GM23338 (cell line): ENCODE data around the gene TRAIP. TPM values are rescaled to one million over a fixed set of nuclear protein-coding genes. Genes with fewer than 3 reads are reported as not detected.

Source experiments
- ATAC-seq: fragments of 200-7000 bp; cut with Tn5 transposase; 3 replicates; pipeline ENCODE4 v1.9.1; 2020
- DNase-seq: peaks from one replicate; pipeline ENCODE4 v3.0.0-alpha.2; 2015; ENCODE audit warnings: low spot score
- H2AFZ ChIP-seq: fragments of 200-600 bp; sonication (generic); 2 replicates; pipeline ENCODE4 v1.8.0; 2016; ENCODE audit warnings: antibody characterized with exemption, mild to moderate bottlenecking, moderate library complexity
- H3F3A ChIP-seq: fragments of 200-600 bp; sonication (generic); replicated peaks from 2 replicates; pipeline ENCODE4 v1.8.0; 2017; ENCODE audit warnings: antibody characterized with exemption, mixed run types, low read depth
- H3K27ac ChIP-seq: fragments of 200-600 bp; sonication (generic); 2 replicates; pipeline ENCODE4 v1.6.1; 2016; ENCODE audit warnings: low read depth
- H3K27me3 ChIP-seq: fragments of 200-600 bp; sonication (generic); 2 replicates; pipeline ENCODE4 v1.8.0; 2016; ENCODE audit warnings: mild to moderate bottlenecking, mixed run types, moderate library complexity; ENCODE audit not compliant: insufficient read depth
- H3K36me3 ChIP-seq: fragments of 200-600 bp; sonication (generic); 2 replicates; pipeline ENCODE4 v1.8.0; 2016; ENCODE audit warnings: mild to moderate bottlenecking; ENCODE audit not compliant: insufficient read depth
- H3K4me1 ChIP-seq: fragments of 200-600 bp; sonication (generic); 2 replicates; pipeline ENCODE4 v1.8.0; 2016; ENCODE audit warnings: mild to moderate bottlenecking, moderate library complexity; ENCODE audit not compliant: insufficient read depth
- H3K4me2 ChIP-seq: fragments of 200-600 bp; sonication (generic); 2 replicates; pipeline ENCODE4 v1.7.1; 2017; ENCODE audit warnings: mixed run types
- H3K4me3 ChIP-seq: fragments of 200-600 bp; sonication (generic); 2 replicates; pipeline ENCODE4 v1.6.1; 2016; ENCODE audit warnings: mixed run types
- H3K79me2 ChIP-seq: fragments of 200-600 bp; sonication (generic); replicated peaks from 2 replicates; pipeline ENCODE4 v1.8.0; 2017; ENCODE audit warnings: mild to moderate bottlenecking; ENCODE audit not compliant: insufficient read depth
- H3K9me2 ChIP-seq: fragments of 200-600 bp; sonication (generic); 2 replicates; pipeline ENCODE4 v1.8.0; 2017; ENCODE audit not compliant: insufficient read depth
- H4K20me1 ChIP-seq: fragments of 200-600 bp; sonication (generic); replicated peaks from 2 replicates; pipeline ENCODE4 v1.8.0; 2017; ENCODE audit warnings: mild to moderate bottlenecking; ENCODE audit not compliant: insufficient read depth
- H3K27ac Mint-ChIP-seq: 2 replicates; pipeline ENCODE4 v1.8.0; 2020; ENCODE audit warnings: inconsistent platforms, mild to moderate bottlenecking, moderate library complexity, mixed read lengths
- H3K27me3 Mint-ChIP-seq: 3 replicates; pipeline ENCODE4 v1.8.0; 2022; ENCODE audit warnings: low read depth, mild to moderate bottlenecking, moderate library complexity, mixed read lengths, inconsistent platforms; ENCODE audit not compliant: insufficient read depth, poor library complexity
- H3K36me3 Mint-ChIP-seq: 3 replicates; pipeline ENCODE4 v1.8.0; 2021; ENCODE audit warnings: low read depth, mild to moderate bottlenecking, inconsistent platforms, moderate library complexity, mixed read lengths
- H3K4me1 Mint-ChIP-seq: 3 replicates; pipeline ENCODE4 v1.8.0; 2020; ENCODE audit warnings: mild to moderate bottlenecking, inconsistent platforms, mixed read lengths
- H3K4me3 Mint-ChIP-seq: 3 replicates; pipeline ENCODE4 v1.8.0; 2021; ENCODE audit warnings: moderate library complexity, mild to moderate bottlenecking, inconsistent platforms, mixed read lengths
- H3K9me3 Mint-ChIP-seq: 3 replicates; pipeline ENCODE4 v1.8.0; 2020; ENCODE audit warnings: moderate library complexity, mild to moderate bottlenecking, inconsistent platforms, mixed read lengths
- CREB1 ChIP-seq: fragments of 250-450 bp; sonication (Bioruptor Pico); IDR thresholded peaks from 2 replicates; pipeline ENCODE4 v1.5.0; 2020; ENCODE audit warnings: low read depth, mild to moderate bottlenecking, moderate library complexity
- CTCF ChIP-seq, 2 experiments: fragments of 200-600 bp in 1 of 2; sonication (generic) in 1 of 2; conservative IDR thresholded peaks; 2 replicates each; pipeline versions ENCODE4 v1.5.1 to v1.6.1; 2016 to 2017; ENCODE audit warnings: antibody characterized with exemption in 2 of 2, low read depth in 2 of 2, mild to moderate bottlenecking in 2 of 2, moderate library complexity in 1 of 2
- EZH2 ChIP-seq: fragments of 200-600 bp; sonication (generic); IDR thresholded peaks from one replicate; pipeline ENCODE4 v1.8.0; 2017; ENCODE audit warnings: antibody characterized with exemption, mild to moderate bottlenecking, low read depth; ENCODE audit not compliant: unreplicated experiment
- JUNB ChIP-seq: IDR thresholded peaks from one replicate; pipeline ENCODE4 v1.6.1; 2016; ENCODE audit warnings: antibody characterized with exemption; ENCODE audit not compliant: unreplicated experiment
- POLR2AphosphoS5 ChIP-seq: IDR thresholded peaks from 2 replicates; pipeline ENCODE4 v1.6.1; 2016; ENCODE audit warnings: antibody characterized with exemption, low read depth
- REST ChIP-seq: IDR thresholded peaks from one replicate; pipeline ENCODE4 v1.6.1; 2018; ENCODE audit warnings: antibody characterized with exemption; ENCODE audit not compliant: unreplicated experiment
- ZNF114 ChIP-seq: fragments of 250-450 bp; sonication (Bioruptor Pico); IDR thresholded peaks from 2 replicates; pipeline ENCODE4 v1.5.0; 2020; ENCODE audit warnings: mild to moderate bottlenecking, moderate library complexity
- ZNF331 ChIP-seq: fragments of 250-450 bp; sonication (Bioruptor Pico); IDR thresholded peaks from 2 replicates; pipeline ENCODE4 v1.5.0; 2020; ENCODE audit warnings: low read depth, mild to moderate bottlenecking, moderate library complexity
- polyA plus RNA-seq: library from polyadenylated mRNA; unstranded; fragments of >200 nt; fragmentation: Nextera tagmentation; extraction: Ambion mirVana; gene quantifications from 2 replicates; pipeline ENCODE4 v1.2.1, GENCODE V29; 2016
- total RNA-seq: library from RNA; depleted of rRNA; stranded (reverse); fragments of >200 nt; shearing (Covaris generic); gene quantifications from 2 replicates; pipeline ENCODE4 v1.2.3, GENCODE V29; 2014

TRAIP gene
- total and polyA plus RNA-seq, 2 experiments from 2014 or later: 15.3 to 16.6 TPM

- DNase-seq (no peak), ATAC-seq (no peak)
- H3K27ac ChIP-seq: no peak overlapping the region
- no peak overlapping the region for H3K4me3 Mint-ChIP-seq
- peaks cover under 1% of the 10 kb centered on the region; the same call in 1 of the 2 replicates for H3F3A ChIP-seq
- H3K27me3 Mint-ChIP-seq: peaks cover 14% of the 10 kb centered on the region
- H3K36me3 Mint-ChIP-seq: no peaks in the 10 kb centered on the region
- H3K4me3 ChIP-seq: no peak overlapping the region
- no peaks in the 10 kb centered on the region for H3K79me2 ChIP-seq
- H2AFZ ChIP-seq: no peak overlapping the region
- H3K4me2 ChIP-seq: no peak overlapping the region
- H3K9me3 Mint-ChIP-seq: no peaks in the 10 kb centered on the region
- peaks cover under 1% of the 10 kb centered on the region; the same call in 1 of the 2 replicates for H3K4me1 ChIP-seq
- no peaks in the 10 kb centered on the region for H4K20me1 ChIP-seq
- no peak overlapping the region for H3K27ac Mint-ChIP-seq
- peaks cover 6% of the 10 kb centered on the region for H3K4me1 Mint-ChIP-seq
- no peaks in the 10 kb centered on the region for H3K9me2 ChIP-seq
- H3K27me3 ChIP-seq: no peaks in the 10 kb centered on the region
- no peaks in the 10 kb centered on the region for H3K36me3 ChIP-seq
- TF ChIP-seq REST (no peak), ZNF331 (CRISPR knock-in tag) (no peak), POLR2AphosphoS5 (no peak), CTCF (conservative IDR thresholded peaks at IDR 0.05; ENCODE audit: low read depth in 2 of 2) (no peak; a peak in 1 of 4 replicates), JUNB (no peak), EZH2 (no peak), CREB1 (CRISPR knock-in tag) (no peak)
Observed at GRCh38 chr3:49898991-49899390, 42.6 kb upstream of the TRAIP start.

GRCh38 chr3:49896345-49896744 lies 40.0 kb upstream of the TRAIP start:
- H3K27me3 ChIP-seq: no peaks in the 10 kb centered on the region
- ATAC-seq: no peak
- no peak for TF ChIP-seq ZNF114 (CRISPR knock-in tag)
- no peaks in the 10 kb centered on the region for H3K9me2 ChIP-seq
- Mint-ChIP-seq H3K27ac (no peak overlapping the region), H3K4me3 (no peak overlapping the region), H3K36me3 (no peaks in the 10 kb centered on the region), H3K27me3 (peaks cover 6% of the 10 kb centered on the region), H3K4me1 (peaks cover 3% of the 10 kb centered on the region; the same call in 2 of the 3 replicates), H3K9me3 (no peaks in the 10 kb centered on the region)
- no peak overlapping the region for H2AFZ ChIP-seq
- H3K36me3 ChIP-seq: no peaks in the 10 kb centered on the region
- no peaks in the 10 kb centered on the region for H4K20me1 ChIP-seq
- no peaks in the 10 kb centered on the region for H3K4me1 ChIP-seq
- no peak overlapping the region for H3K4me2 ChIP-seq
- H3K27ac ChIP-seq: no peak overlapping the region
- no peak for DNase-seq
- no peaks in the 10 kb centered on the region for H3K79me2 ChIP-seq
- no peaks in the 10 kb centered on the region for H3F3A ChIP-seq
- H3K4me3 ChIP-seq: no peak overlapping the region
